Mesenchymal stem cell (in vitro differentiated cells and primary cell): Measurements from ENCODE around the gene CIAO2A.

ENCODE experiments used
- DNase-seq: peaks from one replicate; pipeline ENCODE4 v3.0.0-alpha.2; 2013
- H2AFZ ChIP-seq: one replicate; pipeline ENCODE4 v1.6.1; 2013; ENCODE audit warnings: low read depth, mild to moderate bottlenecking, control low read depth, inconsistent platforms, low read length, moderate library complexity
- H2AK5ac ChIP-seq: 2 replicates; pipeline ENCODE4 v1.6.1; 2013; ENCODE audit warnings: low read length, moderate library complexity, mild to moderate bottlenecking, inconsistent platforms; ENCODE audit not compliant: severe bottlenecking
- H2BK120ac ChIP-seq: one replicate; pipeline ENCODE4 v1.6.1; 2013; ENCODE audit warnings: low read depth, mild to moderate bottlenecking, inconsistent platforms, low read length, moderate library complexity
- H2BK12ac ChIP-seq, 2 experiments: one replicate each; pipeline ENCODE4 v1.6.1; 2013; ENCODE audit warnings: inconsistent platforms in 2 of 2, low read length in 2 of 2, mild to moderate bottlenecking in 2 of 2, moderate library complexity in 2 of 2, control low read depth in 1 of 2
- H2BK15ac ChIP-seq: one replicate; pipeline ENCODE4 v1.6.1; 2013; ENCODE audit warnings: mild to moderate bottlenecking, low read depth, inconsistent platforms; ENCODE audit not compliant: poor library complexity, severe bottlenecking
- H2BK5ac ChIP-seq: 2 replicates; pipeline ENCODE4 v1.6.1; 2013; ENCODE audit warnings: low read depth, mild to moderate bottlenecking, low read length, control low read depth, inconsistent platforms; ENCODE audit not compliant: poor library complexity, severe bottlenecking
- H3K14ac ChIP-seq, 2 experiments: one replicate each; pipeline ENCODE4 v1.6.1; 2013; ENCODE audit warnings: inconsistent platforms in 2 of 2, low read length in 2 of 2, control low read depth in 1 of 2, mild to moderate bottlenecking in 1 of 2, moderate library complexity in 1 of 2
- H3K18ac ChIP-seq, 2 experiments: one replicate each; pipeline ENCODE4 v1.6.1; 2013; ENCODE audit warnings: inconsistent platforms in 2 of 2, low read length in 2 of 2, control low read depth in 1 of 2, low read depth in 1 of 2, mild to moderate bottlenecking in 1 of 2
- H3K23ac ChIP-seq, 2 experiments: one replicate each; pipeline ENCODE4 v1.6.1; 2013; ENCODE audit warnings: inconsistent platforms in 2 of 2, low read length in 2 of 2, mild to moderate bottlenecking in 2 of 2, moderate library complexity in 2 of 2, control low read depth in 1 of 2
- H3K27ac ChIP-seq: 2 replicates; pipeline ENCODE4 v1.5.1; 2013; ENCODE audit warnings: mild to moderate bottlenecking, moderate library complexity, low read length, control low read depth, inconsistent platforms; ENCODE audit not compliant: poor library complexity, severe bottlenecking
- H3K27me3 ChIP-seq, 2 experiments: 2 replicates each; pipeline versions ENCODE4 v1.6.1 to v1.7.0; 2013; ENCODE audit warnings: low read length in 2 of 2, mild to moderate bottlenecking in 2 of 2, moderate library complexity in 2 of 2, control low read depth in 1 of 2, inconsistent platforms in 1 of 2; ENCODE audit not compliant: control insufficient read depth in 1 of 2, insufficient read depth in 1 of 2
- H3K36me3 ChIP-seq, 2 experiments: 2 replicates each; pipeline versions ENCODE4 v1.6.1 to v1.7.0; 2013; ENCODE audit warnings: low read length in 2 of 2, control low read depth in 1 of 2, inconsistent platforms in 1 of 2, low read depth in 1 of 2, mild to moderate bottlenecking in 1 of 2; ENCODE audit not compliant: insufficient read depth in 2 of 2, control insufficient read depth in 1 of 2
- H3K4ac ChIP-seq, 2 experiments: one replicate each; pipeline ENCODE4 v1.6.1; 2013; ENCODE audit warnings: inconsistent platforms in 2 of 2, low read length in 2 of 2, mild to moderate bottlenecking in 2 of 2, moderate library complexity in 2 of 2, control low read depth in 1 of 2, low read depth in 1 of 2
- H3K4me1 ChIP-seq: 2 replicates; pipeline ENCODE4 v1.6.1; 2013; ENCODE audit warnings: low read depth, low read length, control low read depth; ENCODE audit not compliant: control insufficient read depth, insufficient read depth
- H3K4me2 ChIP-seq: 2 replicates; pipeline ENCODE4 v1.6.1; 2013; ENCODE audit warnings: low read length, mild to moderate bottlenecking, inconsistent platforms; ENCODE audit not compliant: poor library complexity, severe bottlenecking
- H3K4me3 ChIP-seq, 2 experiments: 2 replicates each; pipeline versions ENCODE4 v1.5.1 to v1.7.0; 2013; ENCODE audit warnings: low read length in 2 of 2, mild to moderate bottlenecking in 2 of 2, control low read depth in 1 of 2, low read depth in 1 of 2; ENCODE audit not compliant: insufficient read depth in 1 of 2
- H3K79me1 ChIP-seq: replicated peaks from 2 replicates; pipeline ENCODE4 v1.6.1; 2013; ENCODE audit warnings: mild to moderate bottlenecking, control low read depth, low read length, inconsistent platforms; ENCODE audit not compliant: poor library complexity, severe bottlenecking
- H3K9ac ChIP-seq: 2 replicates; pipeline ENCODE4 v1.7.0; 2013; ENCODE audit warnings: mild to moderate bottlenecking, low read length, moderate library complexity
- H3K9me3 ChIP-seq: 2 replicates; pipeline ENCODE4 v1.7.0; 2013; ENCODE audit warnings: mild to moderate bottlenecking, low read length; ENCODE audit not compliant: control insufficient read depth
- H4K8ac ChIP-seq: one replicate; pipeline ENCODE4 v1.6.1; 2013; ENCODE audit warnings: inconsistent platforms, mild to moderate bottlenecking, low read length, moderate library complexity
- H4K91ac ChIP-seq: one replicate; pipeline ENCODE4 v1.6.1; 2013; ENCODE audit warnings: mild to moderate bottlenecking, low read length, inconsistent platforms
- WGBS: methylation state at CpG from one replicate; pipeline ENCODE4 v1.1.7; 2013; ENCODE audit warnings: mixed read lengths; 5-methylcytosine and 5-hydroxymethylcytosine counted together

Gene CIAO2A

GRCh38 chr15:64032329-64032728 is 61.3 kb downstream of the CIAO2A start:
- H3K27ac ChIP-seq: no peak overlapping the region
- no peak overlapping the region for H2BK5ac ChIP-seq
- H4K91ac ChIP-seq: no peak overlapping the region
- no peaks in the 10 kb centered on the region for H3K79me1 ChIP-seq
- H2BK12ac ChIP-seq: no peak overlapping the region
- no peak overlapping the region for H3K9ac ChIP-seq
- H3K14ac ChIP-seq: no peak overlapping the region
- H3K4me3 ChIP-seq: no peak overlapping the region
- H2BK120ac ChIP-seq: no peak overlapping the region
- peaks cover 2 to 17% of the 10 kb centered on the region in 2 experiments for H3K36me3 ChIP-seq
- no peak overlapping the region for H3K4ac ChIP-seq
- DNase-seq: no peak
- H3K4me2 ChIP-seq: no peak overlapping the region
- no peak overlapping the region for H3K18ac ChIP-seq
- no peaks in the 10 kb centered on the region for H3K4me1 ChIP-seq
- H2AK5ac ChIP-seq: no peak overlapping the region
- no peak overlapping the region for H2AFZ ChIP-seq
- H4K8ac ChIP-seq: no peak overlapping the region
- no peak overlapping the region for H3K23ac ChIP-seq
- 83% methylated on average over 5 of the region's 5 CpGs for WGBS
- H3K9me3 ChIP-seq: no peaks in the 10 kb centered on the region
- H3K27me3 ChIP-seq: peaks cover 0 to under 1% of the 10 kb centered on the region in 2 experiments
- H2BK15ac ChIP-seq: no peak overlapping the region

- no peak overlapping the region for H2AK5ac ChIP-seq
- no peak overlapping the region for H3K18ac ChIP-seq
- no peak overlapping the region for H2BK12ac ChIP-seq
- H3K9ac ChIP-seq: no peak overlapping the region
- no peaks in the 10 kb centered on the region for H3K79me1 ChIP-seq
- H2BK5ac ChIP-seq: no peak overlapping the region
- H2BK120ac ChIP-seq: no peak overlapping the region
- H2AFZ ChIP-seq: no peak overlapping the region
- H4K91ac ChIP-seq: no peak overlapping the region
- H3K27me3 ChIP-seq: no peaks in the 10 kb centered on the region
- H4K8ac ChIP-seq: no peak overlapping the region
- H3K4me3 ChIP-seq: no peak overlapping the region
- no peak overlapping the region for H2BK15ac ChIP-seq
- H3K14ac ChIP-seq: no peak overlapping the region
- H3K27ac ChIP-seq: no peak overlapping the region
- no peaks in the 10 kb centered on the region for H3K4me1 ChIP-seq
- H3K36me3 ChIP-seq: peaks cover 0 to 6% of the 10 kb centered on the region in 2 experiments
- H3K4me2 ChIP-seq: no peak overlapping the region
- 92% methylated on average over 1 of the region's 4 CpGs for WGBS
- no peak for DNase-seq
- H3K4ac ChIP-seq: no peak overlapping the region
- no peaks in the 10 kb centered on the region for H3K9me3 ChIP-seq
- H3K23ac ChIP-seq: no peak overlapping the region
Measured at GRCh38 chr15:64030123-64030522, 63.5 kb downstream of the CIAO2A start.

GRCh38 chr15:64029633-64030032 is 64.0 kb downstream of the CIAO2A start:
- no peak overlapping the region for H3K4me2 ChIP-seq
- no peak overlapping the region for H2BK15ac ChIP-seq
- H3K4me3 ChIP-seq: no peak overlapping the region
- WGBS: 99% methylated on average over 4 of the region's 4 CpGs
- H3K18ac ChIP-seq: no peak overlapping the region
- H3K23ac ChIP-seq: no peak overlapping the region
- H3K27ac ChIP-seq: no peak overlapping the region
- H3K79me1 ChIP-seq: no peaks in the 10 kb centered on the region
- DNase-seq: no peak
- H3K36me3 ChIP-seq: peaks cover 0 to 6% of the 10 kb centered on the region in 2 experiments
- no peaks in the 10 kb centered on the region for H3K27me3 ChIP-seq
- no peak overlapping the region for H3K9ac ChIP-seq
- no peak overlapping the region for H4K8ac ChIP-seq
- no peak overlapping the region for H3K4ac ChIP-seq
- H2BK5ac ChIP-seq: no peak overlapping the region
- H3K14ac ChIP-seq: no peak overlapping the region
- no peak overlapping the region for H2BK120ac ChIP-seq
- H2BK12ac ChIP-seq: no peak overlapping the region
- no peaks in the 10 kb centered on the region for H3K9me3 ChIP-seq
- no peak overlapping the region for H2AK5ac ChIP-seq
- H3K4me1 ChIP-seq: no peaks in the 10 kb centered on the region
- H4K91ac ChIP-seq: no peak overlapping the region
- H2AFZ ChIP-seq: no peak overlapping the region

- H3K23ac ChIP-seq: no peak overlapping the region
- H3K4ac ChIP-seq: no peak overlapping the region
- no peaks in the 10 kb centered on the region for H3K79me1 ChIP-seq
- H2BK5ac ChIP-seq: no peak overlapping the region
- no peak overlapping the region for H3K18ac ChIP-seq
- H3K4me3 ChIP-seq: no peak overlapping the region
- no peak overlapping the region for H2BK15ac ChIP-seq
- no peak overlapping the region for H3K9ac ChIP-seq
- H3K27ac ChIP-seq: no peak overlapping the region
- no peak overlapping the region for H3K14ac ChIP-seq
- DNase-seq: no peak
- H2AFZ ChIP-seq: no peak overlapping the region
- H3K4me1 ChIP-seq: no peaks in the 10 kb centered on the region
- H2BK12ac ChIP-seq: no peak overlapping the region
- no peaks in the 10 kb centered on the region for H3K9me3 ChIP-seq
- no peak overlapping the region for H4K8ac ChIP-seq
- no peak overlapping the region for H2AK5ac ChIP-seq
- 87% methylated on average over 6 of the region's 8 CpGs for WGBS
- H3K36me3 ChIP-seq: peaks cover 0 to 3% of the 10 kb centered on the region in 2 experiments
- H4K91ac ChIP-seq: no peak overlapping the region
- H3K4me2 ChIP-seq: no peak overlapping the region
- H3K27me3 ChIP-seq: peaks cover 0 to 2% of the 10 kb centered on the region in 2 experiments
- H2BK120ac ChIP-seq: no peak overlapping the region
Measured at GRCh38 chr15:64029110-64029509, 64.5 kb downstream of the CIAO2A start.
